ENCODE data around the gene PCDHGB2.
"Not testable (repeated sequence)": the region's sequence is repeated elsewhere in the genome, so short reads cannot be mapped to it uniquely, and the experiment has no call there.

Gene PCDHGB2

DNA sequence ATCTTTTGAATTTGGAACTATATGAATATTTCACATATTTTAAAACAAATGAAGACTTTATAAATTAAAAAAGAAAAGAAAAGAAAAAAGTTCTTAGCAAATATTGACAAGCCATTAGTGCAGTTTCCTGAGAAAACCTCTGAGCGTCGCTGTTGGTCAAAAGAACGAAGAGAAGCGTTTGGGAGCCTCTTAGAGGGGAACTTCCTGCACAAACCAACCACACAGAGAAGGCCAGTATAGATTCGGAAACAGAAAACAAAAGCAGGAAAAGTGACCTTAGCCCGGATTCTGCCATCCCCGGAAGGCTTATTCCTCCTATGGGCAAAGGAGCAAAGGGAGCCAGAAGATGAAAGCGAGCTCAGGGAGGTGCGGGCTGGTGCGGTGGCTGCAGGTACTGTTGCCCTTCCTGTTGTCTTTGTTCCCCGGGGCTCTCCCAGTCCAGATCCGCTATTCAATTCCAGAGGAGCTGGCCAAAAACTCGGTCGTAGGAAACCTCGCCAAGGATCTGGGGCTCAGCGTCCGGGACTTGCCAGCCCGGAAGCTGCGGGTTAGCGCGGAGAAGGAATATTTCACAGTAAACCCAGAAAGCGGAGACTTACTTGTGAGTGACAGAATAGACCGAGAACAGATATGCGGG, at the start of gene PCDHGB2:
Gene PCDHGB2 (plus strand): TSS at position 205 of the 637 bp plus-strand sequence. CDS start 142 bp downstream, at position 347.
- Mint-ChIP-seq H3K36me3 (ENCODE audit: low read depth) (peaks cover 7% of the 10 kb centered on the region), H3K27me3 (ENCODE audit: low read depth) (peaks cover 40% of the 10 kb centered on the region), H3K4me3 (peak within 1 kb of the TSS; percentile 89), H3K27ac (peak within 1 kb of the TSS; percentile 68), H3K9me3 (peaks cover 36% of the 10 kb centered on the region), H3K4me1 (ENCODE audit: low read depth) (peaks cover 2% of the 10 kb centered on the region)
- DNase-seq (ENCODE audit: low spot score), result no peak

DNA sequence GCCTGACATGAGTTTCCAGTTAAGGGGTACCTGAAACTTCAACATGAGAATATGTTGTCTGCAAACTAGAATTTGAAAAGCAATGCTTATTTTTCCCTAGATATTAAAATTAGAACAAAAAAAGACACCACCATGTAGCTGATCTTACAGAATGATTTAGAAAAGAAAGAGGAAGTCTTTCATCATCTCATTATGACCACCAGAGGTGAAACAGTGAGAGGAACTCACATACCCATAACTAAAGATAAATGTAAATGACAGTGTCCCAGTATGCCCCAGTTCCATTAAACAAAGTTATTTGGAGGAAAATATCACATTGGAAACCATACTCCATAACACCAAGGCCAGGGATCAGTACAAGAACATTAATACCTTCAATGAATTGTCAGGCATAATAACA, 46.1 kb upstream of the PCDHGB2 start:
- no peak overlapping the region for H3K27ac Mint-ChIP-seq
- no peak for DNase-seq (ENCODE audit: low spot score)
- H3K9me3 Mint-ChIP-seq, result peaks cover 63% of the 10 kb centered on the region
- H3K27me3 Mint-ChIP-seq (ENCODE audit: low read depth), result no peaks in the 10 kb centered on the region
- H3K4me1 Mint-ChIP-seq (ENCODE audit: low read depth), result peaks cover 2% of the 10 kb centered on the region
- peaks cover 43% of the 10 kb centered on the region for H3K36me3 Mint-ChIP-seq (ENCODE audit: low read depth)
- no peak overlapping the region for H3K4me3 Mint-ChIP-seq

DNA sequence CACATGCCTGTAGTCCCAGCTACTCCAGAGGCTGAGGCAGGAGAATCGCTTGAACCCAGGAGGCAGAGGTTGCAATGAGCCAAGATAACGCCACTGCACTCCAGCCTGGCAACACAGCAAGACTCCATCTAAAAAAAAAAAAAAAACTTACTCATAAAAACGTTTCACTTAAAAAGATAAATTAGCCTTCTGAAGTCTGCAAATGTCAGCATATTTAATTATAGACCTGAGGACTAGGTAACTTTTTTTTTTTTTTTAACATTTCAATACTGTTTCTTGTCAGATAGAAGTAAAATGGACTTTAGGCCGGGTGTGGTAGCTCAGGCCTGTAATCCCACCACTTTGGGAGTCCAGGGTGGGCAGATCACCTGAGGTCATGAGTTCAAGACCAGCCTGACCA, 42.8 kb upstream of the PCDHGB2 start:
- H3K9me3 Mint-ChIP-seq, result peaks cover 74% of the 10 kb centered on the region
- DNase-seq (ENCODE audit: low spot score); H3K27me3 Mint-ChIP-seq (ENCODE audit: low read depth); H3K27ac Mint-ChIP-seq; H3K4me3 Mint-ChIP-seq: not testable (repeated sequence)
- peaks cover 19% of the 10 kb centered on the region for H3K4me1 Mint-ChIP-seq (ENCODE audit: low read depth)
- H3K36me3 Mint-ChIP-seq (ENCODE audit: low read depth), result peaks cover 70% of the 10 kb centered on the region

DNA sequence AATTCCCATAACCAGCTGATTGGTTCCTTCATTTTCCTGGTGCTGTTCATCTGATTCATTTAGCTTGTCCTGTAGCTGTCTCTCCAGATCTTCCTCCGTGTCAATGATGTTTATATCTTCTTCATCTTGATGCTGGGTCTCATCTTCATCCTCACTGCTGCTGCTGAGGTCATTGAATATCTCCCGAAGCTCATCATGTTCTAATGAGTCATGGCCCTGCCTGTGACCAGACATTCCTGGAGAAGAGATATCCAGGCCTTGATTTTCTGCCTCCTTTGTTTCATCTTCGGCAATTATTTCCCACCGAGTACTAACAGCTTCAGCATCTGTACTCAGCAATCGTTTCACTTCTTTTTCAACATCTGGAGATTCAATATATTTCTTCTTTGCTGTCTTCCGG, 40.6 kb upstream of the PCDHGB2 start:
- peaks cover 59% of the 10 kb centered on the region for H3K36me3 Mint-ChIP-seq (ENCODE audit: low read depth)
- H3K27ac Mint-ChIP-seq, result no peak overlapping the region
- peak overlapping the region; percentile 98 for H3K4me3 Mint-ChIP-seq
- no peak for DNase-seq (ENCODE audit: low spot score)
- peaks cover 20% of the 10 kb centered on the region for H3K4me1 Mint-ChIP-seq (ENCODE audit: low read depth)
- H3K9me3 Mint-ChIP-seq, result peaks cover 66% of the 10 kb centered on the region
- peaks cover 2% of the 10 kb centered on the region for H3K27me3 Mint-ChIP-seq (ENCODE audit: low read depth)

DNA sequence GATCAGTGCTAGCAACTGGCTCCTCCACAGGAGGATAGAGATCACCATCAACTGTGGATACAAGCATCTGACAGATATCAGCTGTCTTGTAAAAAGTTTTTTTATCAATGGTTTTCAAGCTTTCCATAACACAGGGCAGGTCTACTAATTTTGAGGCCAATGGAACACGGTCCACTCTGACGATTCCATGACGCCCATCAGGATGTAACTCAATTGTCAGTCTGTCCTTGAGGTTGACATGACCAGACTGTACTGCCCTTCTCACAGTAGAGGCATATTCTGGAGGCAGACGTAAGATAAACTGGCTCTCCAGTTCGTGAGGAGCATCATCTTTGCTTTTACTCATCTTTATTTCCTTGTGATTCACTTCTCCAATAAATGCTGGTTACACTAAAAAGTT, 40.1 kb upstream of the PCDHGB2 start:
- peaks cover 63% of the 10 kb centered on the region for H3K9me3 Mint-ChIP-seq
- H3K4me3 Mint-ChIP-seq, result peak overlapping the region; percentile 98
- H3K27me3 Mint-ChIP-seq (ENCODE audit: low read depth), result peaks cover 2% of the 10 kb centered on the region
- H3K36me3 Mint-ChIP-seq (ENCODE audit: low read depth), result peaks cover 58% of the 10 kb centered on the region
- peaks cover 20% of the 10 kb centered on the region for H3K4me1 Mint-ChIP-seq (ENCODE audit: low read depth)
- DNase-seq (ENCODE audit: low spot score), result no peak
- H3K27ac Mint-ChIP-seq, result peak overlapping the region; percentile 98

DNA sequence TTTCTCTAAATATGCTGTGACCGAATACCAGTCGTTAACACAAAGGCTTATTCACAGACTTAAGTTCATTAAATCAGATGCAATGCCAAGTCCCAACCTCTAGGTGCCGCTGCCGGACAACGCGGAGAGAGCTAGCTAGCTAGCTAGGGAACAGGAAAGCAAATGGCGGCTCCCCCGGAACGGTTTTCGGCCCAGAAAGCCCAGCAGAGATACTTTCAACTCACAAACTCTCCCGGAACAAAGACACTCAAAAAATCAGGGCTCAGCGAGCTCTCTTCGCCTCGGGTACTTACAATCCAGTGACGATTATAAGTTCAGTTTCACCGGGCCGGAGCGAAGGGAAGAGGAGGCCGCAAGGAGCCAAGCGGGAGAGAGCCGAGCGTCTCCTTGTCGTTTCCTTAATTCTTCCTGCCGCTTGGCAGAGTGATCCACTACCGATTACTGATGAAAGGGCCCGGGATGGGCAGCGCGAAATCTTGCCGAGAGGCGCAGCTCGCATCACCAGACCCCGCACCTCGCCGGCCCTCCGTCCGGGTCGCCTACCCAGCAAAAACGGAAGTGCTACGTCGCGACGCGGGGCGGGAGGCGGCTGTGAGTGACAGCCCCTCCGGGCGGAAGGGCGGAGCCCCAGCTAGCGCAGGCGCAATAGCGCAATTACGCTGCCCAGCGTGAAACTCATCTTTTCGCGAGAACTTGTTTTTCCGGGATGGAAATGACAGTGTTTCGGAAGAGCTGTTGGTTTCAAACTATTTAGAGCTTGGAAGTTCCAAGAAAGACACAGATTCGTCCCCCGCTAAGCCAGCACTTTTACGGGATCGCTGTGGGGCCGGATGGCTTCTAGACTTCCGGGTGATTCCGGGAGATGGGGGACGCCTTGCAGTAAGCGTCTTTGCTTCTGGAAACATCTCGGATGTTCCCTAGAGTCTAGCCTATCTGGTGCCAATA, 39.3 kb upstream of the PCDHGB2 start, which contains the start of gene TAF7:
Gene TAF7 (minus strand): TSS at position 560 of the 945 bp plus-strand sequence. CDS start 740 bp downstream, outside the sequence.
- Mint-ChIP-seq H3K9me3 (peaks cover 58% of the 10 kb centered on the region), H3K4me3 (peak within 1 kb of the TSS; percentile 98), H3K27ac (peak within 1 kb of the TSS; percentile 98), H3K36me3 (ENCODE audit: low read depth) (peaks cover 50% of the 10 kb centered on the region), H3K4me1 (ENCODE audit: low read depth) (peaks cover 20% of the 10 kb centered on the region), H3K27me3 (ENCODE audit: low read depth) (peaks cover 2% of the 10 kb centered on the region)
- DNase-seq (ENCODE audit: low spot score), result peak; percentile 91

DNA sequence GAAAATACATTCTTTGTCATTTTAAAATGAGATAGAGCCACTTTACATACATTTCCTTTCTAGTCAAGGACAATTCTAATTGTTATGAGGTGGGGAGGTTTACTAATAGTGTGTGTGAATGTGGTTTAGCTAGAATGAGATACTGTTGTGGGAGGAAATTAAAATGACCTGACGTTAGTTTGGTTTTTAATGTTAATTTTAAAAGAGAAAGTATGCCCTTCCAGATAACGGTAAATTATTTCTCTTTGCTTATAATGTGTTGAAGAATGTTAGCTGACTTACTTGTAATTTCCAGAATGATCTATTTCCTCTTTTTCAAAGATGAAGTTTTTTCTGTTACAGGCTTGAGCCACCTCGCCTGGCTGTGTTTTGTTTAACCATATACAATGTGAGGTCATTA, 37.5 kb upstream of the PCDHGB2 start:
- DNase-seq (ENCODE audit: low spot score), result no peak
- Mint-ChIP-seq H3K27ac (no peak overlapping the region), H3K4me3 (peak overlapping the region; percentile 34), H3K27me3 (ENCODE audit: low read depth) (peaks cover 2% of the 10 kb centered on the region), H3K36me3 (ENCODE audit: low read depth) (peaks cover 39% of the 10 kb centered on the region), H3K4me1 (ENCODE audit: low read depth) (peaks cover 29% of the 10 kb centered on the region), H3K9me3 (peaks cover 59% of the 10 kb centered on the region)

DNA sequence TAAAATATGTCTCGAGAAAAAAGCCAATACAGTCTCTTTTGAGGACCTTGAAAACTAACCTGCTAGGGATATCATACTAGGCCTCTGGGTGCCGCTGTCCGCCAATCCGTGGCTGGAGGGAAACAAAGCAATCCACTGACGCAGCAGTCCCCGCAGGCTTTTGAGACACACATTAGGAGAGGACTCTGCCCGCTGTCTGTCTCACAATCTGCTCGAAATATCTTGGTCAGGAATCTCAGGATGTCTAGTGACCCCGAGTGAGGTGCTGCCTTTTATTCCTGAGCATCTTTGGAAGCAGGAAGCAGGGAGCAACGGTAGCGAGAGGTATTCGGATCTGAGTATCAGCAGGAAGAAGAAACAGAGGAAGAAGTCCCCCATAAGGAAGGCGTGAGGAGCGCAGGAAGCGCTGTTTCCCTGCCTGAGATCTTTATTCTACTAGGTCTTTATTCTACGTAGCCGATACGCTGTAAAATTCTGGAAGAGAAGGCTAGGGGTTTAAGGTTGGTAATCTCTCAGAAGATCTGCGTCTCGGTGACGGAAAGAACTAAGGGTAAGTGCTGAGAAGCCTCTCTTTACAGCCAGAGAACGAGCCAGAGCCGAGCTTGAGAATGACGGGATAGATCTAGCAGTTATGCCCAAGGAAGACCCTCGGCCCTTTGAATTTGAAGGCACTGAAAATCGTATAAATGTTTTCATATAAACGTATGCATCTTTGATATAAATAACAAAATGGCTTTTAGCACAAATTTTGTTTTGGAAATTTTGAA, 33.5 kb upstream of the PCDHGB2 start:
- Mint-ChIP-seq H3K9me3 (peaks cover 34% of the 10 kb centered on the region), H3K36me3 (ENCODE audit: low read depth) (peaks cover 8% of the 10 kb centered on the region), H3K27me3 (ENCODE audit: low read depth) (peaks cover 11% of the 10 kb centered on the region)

DNA sequence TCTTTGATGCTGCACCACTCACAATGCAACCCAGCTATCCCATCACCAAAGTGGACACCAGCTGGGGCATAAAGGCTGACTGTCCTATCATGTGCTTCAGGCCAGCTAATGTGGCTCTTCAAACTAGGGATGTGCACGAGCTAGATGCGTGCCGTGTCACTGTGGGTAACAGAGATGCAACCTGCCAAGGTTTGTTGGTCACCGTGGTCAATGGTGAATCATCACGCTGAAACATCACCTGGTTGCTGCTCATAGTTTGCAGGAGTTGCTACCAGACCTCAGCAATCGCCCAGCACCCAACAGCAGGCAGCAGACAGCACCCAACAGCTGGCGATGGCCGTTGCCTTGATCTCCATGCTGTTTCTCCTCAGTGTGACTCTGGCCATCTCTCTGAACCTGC, 31.6 kb upstream of the PCDHGB2 start:
- Mint-ChIP-seq H3K27me3 (ENCODE audit: low read depth) (peaks cover 20% of the 10 kb centered on the region), H3K9me3 (peaks cover 32% of the 10 kb centered on the region), H3K36me3 (ENCODE audit: low read depth) (peaks cover 3% of the 10 kb centered on the region), H3K4me3 (no peak overlapping the region), H3K4me1 (ENCODE audit: low read depth) (peaks cover 9% of the 10 kb centered on the region), H3K27ac (no peak overlapping the region)
- DNase-seq (ENCODE audit: low spot score), result no peak

More for the DNA sequence above, 33.5 kb upstream of the PCDHGB2 start:
- peak overlapping the region; percentile 95 for H3K4me3 Mint-ChIP-seq
- H3K4me1 Mint-ChIP-seq (ENCODE audit: low read depth), result peaks cover 14% of the 10 kb centered on the region
- DNase-seq (ENCODE audit: low spot score), result peak; percentile 66
- peak overlapping the region; percentile 87 for H3K27ac Mint-ChIP-seq

DNA sequence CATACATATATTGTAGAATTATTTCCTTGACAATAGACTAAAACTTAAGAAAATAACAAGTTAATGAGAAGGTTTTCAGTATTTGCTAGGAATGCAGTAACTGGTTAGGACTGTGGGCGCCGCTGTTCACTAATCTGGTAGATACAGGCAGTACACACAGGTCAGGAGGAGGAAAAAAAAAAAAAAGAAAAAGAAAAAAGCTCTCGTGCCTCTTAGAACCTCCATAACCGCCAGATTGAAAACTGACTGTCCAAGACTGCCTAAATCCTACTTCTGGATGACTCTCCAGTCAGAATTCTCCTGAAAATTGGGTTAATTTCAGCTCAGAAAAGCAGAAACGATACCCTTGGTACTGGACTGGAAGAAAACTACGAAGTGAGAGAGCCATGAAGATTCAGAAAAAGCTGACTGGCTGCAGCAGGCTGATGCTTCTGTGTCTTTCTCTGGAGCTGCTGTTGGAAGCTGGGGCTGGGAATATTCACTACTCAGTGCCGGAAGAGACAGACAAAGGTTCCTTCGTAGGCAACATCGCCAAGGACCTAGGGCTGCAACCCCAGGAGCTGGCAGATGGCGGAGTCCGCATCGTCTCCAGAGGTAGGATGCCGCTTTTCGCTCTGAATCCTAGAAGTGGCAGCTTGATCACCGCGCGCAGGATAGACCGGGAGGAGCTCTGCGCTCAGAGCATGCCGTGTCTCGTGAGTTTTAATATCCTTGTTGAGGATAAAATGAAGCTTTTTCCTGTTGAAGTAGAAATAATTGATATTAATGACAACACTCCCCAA, 29.3 kb upstream of the PCDHGB2 start, which contains the start of gene PCDHGA1:
Gene PCDHGA1 (plus strand): TSS at position 216 of the 782 bp plus-strand sequence.
- Mint-ChIP-seq H3K27ac (no peak within 1 kb of the TSS), H3K9me3 (peaks cover 30% of the 10 kb centered on the region), H3K27me3 (ENCODE audit: low read depth) (peaks cover 37% of the 10 kb centered on the region), H3K4me1 (ENCODE audit: low read depth) (peaks cover 9% of the 10 kb centered on the region), H3K36me3 (ENCODE audit: low read depth) (peaks cover 5% of the 10 kb centered on the region), H3K4me3 (peak within 1 kb of the TSS; percentile 28)
- no peak for DNase-seq (ENCODE audit: low spot score)

DNA sequence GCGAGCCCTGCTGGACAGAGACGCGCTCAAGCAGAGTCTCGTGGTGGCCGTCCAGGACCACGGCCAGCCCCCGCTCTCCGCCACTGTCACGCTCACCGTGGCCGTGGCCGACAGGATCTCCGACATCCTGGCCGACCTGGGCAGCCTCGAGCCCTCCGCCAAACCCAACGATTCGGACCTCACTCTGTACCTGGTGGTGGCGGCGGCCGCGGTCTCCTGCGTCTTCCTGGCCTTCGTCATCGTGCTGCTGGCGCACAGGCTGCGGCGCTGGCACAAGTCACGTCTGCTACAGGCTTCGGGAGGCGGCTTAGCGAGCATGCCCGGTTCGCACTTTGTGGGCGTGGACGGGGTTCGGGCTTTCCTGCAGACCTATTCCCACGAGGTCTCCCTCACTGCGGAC, 27.2 kb upstream of the PCDHGB2 start:
- not testable (repeated sequence) for H3K36me3 Mint-ChIP-seq (ENCODE audit: low read depth)

DNA sequence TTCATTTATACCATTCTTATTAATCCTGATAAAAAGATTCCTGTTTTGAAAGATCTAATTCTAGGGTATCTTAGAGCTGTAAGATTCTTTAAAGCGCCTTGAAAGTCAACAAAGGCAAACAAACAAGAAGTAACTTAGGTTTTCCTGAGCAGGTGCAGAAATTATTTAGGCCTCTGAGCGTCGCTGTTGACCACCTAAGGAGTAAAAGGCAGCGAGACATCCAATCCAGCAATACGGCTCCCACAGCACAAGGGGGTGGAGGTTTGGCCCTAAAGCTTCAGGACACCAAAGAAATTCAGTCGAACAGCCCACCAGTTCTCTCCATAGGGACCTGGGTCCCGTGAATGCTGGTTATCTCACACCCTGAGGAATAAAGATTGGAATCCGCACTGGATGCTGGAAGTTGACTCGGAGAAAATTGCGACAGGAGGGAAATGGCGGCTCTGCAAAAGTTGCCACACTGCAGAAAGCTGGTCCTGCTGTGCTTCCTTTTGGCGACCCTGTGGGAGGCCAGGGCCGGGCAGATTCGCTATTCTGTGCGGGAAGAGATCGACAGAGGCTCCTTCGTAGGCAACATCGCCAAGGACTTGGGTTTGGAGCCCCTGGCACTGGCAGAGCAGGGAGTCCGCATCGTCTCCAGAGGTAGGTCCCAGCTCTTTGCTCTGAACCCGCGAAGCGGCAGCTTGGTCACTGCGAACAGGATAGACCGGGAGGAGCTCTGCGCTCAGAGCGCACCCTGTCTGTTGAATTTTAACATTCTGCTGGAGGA, 21.1 kb upstream of the PCDHGB2 start, which contains the start of gene PCDHGA2:
Gene PCDHGA2 (plus strand): TSS at position 223 of the 769 bp plus-strand sequence.
- Mint-ChIP-seq H3K4me1 (ENCODE audit: low read depth) (no peaks in the 10 kb centered on the region), H3K36me3 (ENCODE audit: low read depth) (peaks cover 3% of the 10 kb centered on the region), H3K27ac (no peak within 1 kb of the TSS), H3K27me3 (ENCODE audit: low read depth) (peaks cover 49% of the 10 kb centered on the region), H3K9me3 (peaks cover 26% of the 10 kb centered on the region), H3K4me3 (peak within 1 kb of the TSS; percentile 80)
- no peak for DNase-seq (ENCODE audit: low spot score)

More for the DNA sequence above, 27.2 kb upstream of the PCDHGB2 start:
- peaks cover 50% of the 10 kb centered on the region for H3K27me3 Mint-ChIP-seq (ENCODE audit: low read depth)
- H3K4me1 Mint-ChIP-seq (ENCODE audit: low read depth); DNase-seq (ENCODE audit: low spot score); H3K27ac Mint-ChIP-seq; H3K4me3 Mint-ChIP-seq: not testable (repeated sequence)
- peaks cover 27% of the 10 kb centered on the region for H3K9me3 Mint-ChIP-seq
